ENCODE data around the gene TSPAN32. TPM values are rescaled to one million over a fixed set of nuclear protein-coding genes. Genes with fewer than 3 reads are reported as not detected.

The TSPAN32 gene, protein sequence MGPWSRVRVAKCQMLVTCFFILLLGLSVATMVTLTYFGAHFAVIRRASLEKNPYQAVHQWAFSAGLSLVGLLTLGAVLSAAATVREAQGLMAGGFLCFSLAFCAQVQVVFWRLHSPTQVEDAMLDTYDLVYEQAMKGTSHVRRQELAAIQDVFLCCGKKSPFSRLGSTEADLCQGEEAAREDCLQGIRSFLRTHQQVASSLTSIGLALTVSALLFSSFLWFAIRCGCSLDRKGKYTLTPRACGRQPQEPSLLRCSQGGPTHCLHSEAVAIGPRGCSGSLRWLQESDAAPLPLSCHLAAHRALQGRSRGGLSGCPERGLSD
- total RNA-seq, result not detected in 2 replicates

DNA sequence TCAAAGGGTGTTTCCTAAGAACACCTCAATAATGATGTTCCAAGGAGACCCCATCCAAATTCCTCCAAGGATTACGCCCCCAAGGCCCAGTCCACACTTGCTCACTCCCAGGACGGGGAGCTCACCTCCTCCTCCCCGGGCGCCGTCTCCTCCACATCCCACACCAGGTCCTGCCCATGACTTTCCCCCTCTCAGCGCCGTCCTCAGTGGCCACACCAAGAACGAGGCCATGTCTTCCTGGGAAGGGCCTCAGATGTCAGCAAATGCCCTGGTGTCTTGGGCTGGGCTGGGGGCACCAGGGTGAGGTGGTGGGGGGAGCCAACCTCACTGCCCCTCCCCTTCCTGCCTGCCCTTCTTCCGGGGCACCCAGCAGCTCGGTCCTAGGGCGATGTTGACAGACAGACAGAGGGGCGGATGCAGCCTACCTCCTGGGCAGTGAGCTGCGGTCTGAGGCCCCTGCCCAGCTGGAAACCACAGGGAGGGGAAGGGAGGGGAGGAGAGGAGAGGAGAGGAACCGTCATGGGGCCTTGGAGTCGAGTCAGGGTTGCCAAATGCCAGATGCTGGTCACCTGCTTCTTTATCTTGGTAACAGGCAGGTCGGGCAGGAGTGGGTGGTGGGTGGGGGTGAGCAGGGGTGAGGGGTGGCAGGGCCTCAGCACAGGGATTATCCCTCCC, at the start of gene TSPAN32, which contains the start of gene C11orf21:
Gene TSPAN32, plus strand, starts transcription at position 383 of the 675 bp plus-strand sequence. Its CDS starts 137 bp downstream, at position 520.
Gene C11orf21, minus strand, starts transcription at position 288 of the 675 bp plus-strand sequence. Its CDS starts 110 bp downstream, at position 178.

DNA sequence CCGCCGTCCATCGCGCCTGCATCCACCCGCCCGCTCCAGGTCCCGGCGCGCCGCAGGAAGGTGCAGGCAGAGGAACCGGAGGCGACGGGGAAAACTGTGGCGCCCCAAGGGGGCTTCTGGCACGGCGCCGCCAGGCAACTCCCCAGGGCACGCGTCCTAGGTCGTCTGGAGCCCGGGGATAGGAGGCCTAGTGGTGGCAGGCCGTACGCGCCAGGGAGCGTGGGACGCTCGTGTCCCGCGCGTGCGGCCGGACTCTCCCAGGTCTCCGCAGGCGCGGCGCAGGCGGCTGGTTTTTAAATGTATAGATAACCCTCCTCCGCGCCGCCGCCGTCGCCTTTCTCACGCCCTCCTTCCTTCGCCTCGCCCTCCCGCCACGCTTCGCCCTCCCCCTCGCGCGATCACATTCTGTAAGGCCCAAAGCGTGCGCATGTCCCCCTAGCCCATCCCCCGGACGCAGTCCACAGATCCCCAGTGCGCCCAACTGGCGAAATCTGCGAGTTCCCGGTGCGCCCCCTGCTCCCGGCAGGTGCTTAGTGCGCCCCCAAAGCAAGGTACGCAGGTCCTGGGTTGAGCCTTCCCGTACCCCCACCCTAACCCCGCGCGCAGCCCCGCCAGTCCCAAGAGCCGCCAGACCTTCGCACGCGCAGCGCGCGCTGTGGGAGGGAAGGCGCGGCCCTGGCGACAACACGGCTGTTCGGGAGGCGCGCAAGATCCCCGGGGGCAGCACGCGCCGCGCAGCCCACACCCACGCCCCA, 31.3 kb upstream of the TSPAN32 start, which contains the start of gene ASCL2:
Gene ASCL2, minus strand, starts transcription at position 267 of the 755 bp plus-strand sequence. Its CDS starts 256 bp downstream, at position 11.

Other genes starting within 250 kb of the TSPAN32 start
- gene IGF2, start 162.6 kb upstream of the TSPAN32 start, total RNA-seq, result 28.7 and 54.3 TPM in 2 replicates
- gene INS, start 140.8 kb upstream of the TSPAN32 start, total RNA-seq, result not detected in 2 replicates
- not detected in 2 replicates for gene TH, start 130.2 kb upstream of the TSPAN32 start, total RNA-seq
- 3.1 TPM in 1 of 2 replicates, not detected in the other for gene ASCL2, start 31.4 kb upstream of the TSPAN32 start, total RNA-seq
- gene C11orf21, start 95 bp upstream of the TSPAN32 start, total RNA-seq, result not detected in 2 replicates
- 289 and 362 TPM in 2 replicates for gene CD81, start 75.3 kb downstream of the TSPAN32 start, total RNA-seq
- 32.1 and 57.8 TPM in 2 replicates for gene TSSC4, start 98.7 kb downstream of the TSPAN32 start, total RNA-seq
- gene TRPM5, start 142.5 kb downstream of the TSPAN32 start, total RNA-seq, result not detected in 2 replicates
- gene KCNQ1, start 143.0 kb downstream of the TSPAN32 start, total RNA-seq, result 2.1 TPM in 1 of 2 replicates, not detected in the other

Data from cardiac atrium fibroblast (primary cell).